ENCODE data around the gene IL12B. TPM values are rescaled to one million over a fixed set of nuclear protein-coding genes. Genes with fewer than 3 reads are reported as not detected.
"Not testable (repeated sequence)": the region's sequence is repeated elsewhere in the genome, so short reads cannot be mapped to it uniquely, and the experiment has no call there.

Gene IL12B
- total and polyA plus RNA-seq, 4 donors = 0.08 to 0.11 TPM; not detected in 2

DNA sequence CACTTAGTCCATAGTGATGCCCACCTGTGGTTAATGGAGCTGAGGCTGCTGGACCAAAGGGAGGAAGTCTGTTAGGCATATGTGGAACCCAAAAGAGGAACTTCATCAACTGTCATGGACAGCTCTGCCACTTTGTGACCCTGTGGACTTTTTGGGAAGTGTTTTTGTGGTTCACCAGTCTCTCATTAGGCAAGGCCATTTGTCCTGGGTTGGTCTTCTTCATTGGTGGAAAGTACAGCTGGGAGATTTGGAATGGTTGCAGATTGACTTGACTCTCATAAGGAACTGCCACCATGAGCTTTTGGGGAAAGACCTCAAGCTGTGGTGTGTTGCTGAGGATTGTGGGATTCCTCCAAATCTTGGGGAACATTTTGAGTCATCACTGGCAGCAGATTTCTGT is 31.9 kb upstream of the IL12B start:
- Histone ChIP-seq H3K27ac (ENCODE audit: low read depth in 1 of 2, low read length in 1 of 2) (no peak overlapping the region), H3K9ac (ENCODE audit: insufficient read depth in 1 of 2, low read length in 2 of 2) (no peak overlapping the region), H3K27me3 (ENCODE audit: control insufficient read depth in 3 of 3, insufficient read depth in 3 of 3, low read length in 2 of 3) (no peaks in the 10 kb centered on the region), H3K4me1 (ENCODE audit: control insufficient read depth in 5 of 5, insufficient read depth in 5 of 5, low read length in 5 of 5) (no peaks in the 10 kb centered on the region), H3K4me3 (no peak overlapping the region), H3K9me3 (ENCODE audit: control insufficient read depth in 4 of 4, insufficient read depth in 3 of 4, low read length in 3 of 4) (no peaks in the 10 kb centered on the region), H3K36me3 (ENCODE audit: control insufficient read depth in 4 of 4, insufficient read depth in 4 of 4, low read length in 4 of 4) (no peaks in the 10 kb centered on the region)
- TF ChIP-seq, protein P1, sequence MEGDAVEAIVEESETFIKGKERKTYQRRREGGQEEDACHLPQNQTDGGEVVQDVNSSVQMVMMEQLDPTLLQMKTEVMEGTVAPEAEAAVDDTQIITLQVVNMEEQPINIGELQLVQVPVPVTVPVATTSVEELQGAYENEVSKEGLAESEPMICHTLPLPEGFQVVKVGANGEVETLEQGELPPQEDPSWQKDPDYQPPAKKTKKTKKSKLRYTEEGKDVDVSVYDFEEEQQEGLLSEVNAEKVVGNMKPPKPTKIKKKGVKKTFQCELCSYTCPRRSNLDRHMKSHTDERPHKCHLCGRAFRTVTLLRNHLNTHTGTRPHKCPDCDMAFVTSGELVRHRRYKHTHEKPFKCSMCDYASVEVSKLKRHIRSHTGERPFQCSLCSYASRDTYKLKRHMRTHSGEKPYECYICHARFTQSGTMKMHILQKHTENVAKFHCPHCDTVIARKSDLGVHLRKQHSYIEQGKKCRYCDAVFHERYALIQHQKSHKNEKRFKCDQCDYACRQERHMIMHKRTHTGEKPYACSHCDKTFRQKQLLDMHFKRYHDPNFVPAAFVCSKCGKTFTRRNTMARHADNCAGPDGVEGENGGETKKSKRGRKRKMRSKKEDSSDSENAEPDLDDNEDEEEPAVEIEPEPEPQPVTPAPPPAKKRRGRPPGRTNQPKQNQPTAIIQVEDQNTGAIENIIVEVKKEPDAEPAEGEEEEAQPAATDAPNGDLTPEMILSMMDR (IDR thresholded peaks at IDR 0.05; ENCODE audit: control extremely low read depth, extremely low read depth) = no peak
- ATAC-seq (ENCODE audit: insufficient read depth, low FRiP score) (peak; percentile 41), DNase-seq (no peak)

DNA sequence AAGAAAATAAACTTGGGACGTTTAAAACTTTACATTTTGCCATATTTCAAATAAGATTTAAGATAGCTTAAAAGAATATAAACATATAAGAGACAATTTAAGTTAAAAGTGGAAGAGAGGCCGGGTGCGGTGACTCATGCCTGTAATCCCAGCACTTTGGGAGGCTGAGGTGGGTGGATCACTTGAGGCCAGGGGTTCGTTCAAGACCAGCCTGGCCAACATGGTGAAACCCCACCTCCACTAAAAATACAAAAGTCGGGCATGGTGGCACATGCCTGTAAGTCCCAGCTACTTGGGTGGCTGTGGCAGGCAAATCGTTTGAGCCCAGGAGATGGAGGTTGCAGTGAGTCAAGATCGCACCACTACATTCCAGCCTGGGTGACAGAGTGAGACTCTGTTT is 29.6 kb upstream of the IL12B start:
- H3K9ac ChIP-seq (ENCODE audit: insufficient read depth in 1 of 2, low read length in 2 of 2); H3K36me3 ChIP-seq (ENCODE audit: control insufficient read depth in 4 of 4, insufficient read depth in 4 of 4, low read length in 4 of 4); ATAC-seq (ENCODE audit: insufficient read depth, low FRiP score); H3K4me1 ChIP-seq (ENCODE audit: control insufficient read depth in 5 of 5, insufficient read depth in 5 of 5, low read length in 5 of 5); H3K9me3 ChIP-seq (ENCODE audit: control insufficient read depth in 4 of 4, insufficient read depth in 3 of 4, low read length in 3 of 4); DNase-seq; H3K27me3 ChIP-seq (ENCODE audit: control insufficient read depth in 3 of 3, insufficient read depth in 3 of 3, low read length in 2 of 3); H3K27ac ChIP-seq (ENCODE audit: low read depth in 1 of 2, low read length in 1 of 2); H3K4me3 ChIP-seq: not testable (repeated sequence)
- whole genome bisulfite sequencing, 2 donors = 67 to 73% methylated on average over 7 of the region's 7 CpGs

GRCh38 chr5:159359408-159359807 is 29.1 kb upstream of the IL12B start:
- 56 to 76% methylated on average over 2 of the region's 2 CpGs for WGBS, 2 donors
- H3K27me3 ChIP-seq (ENCODE audit: control insufficient read depth in 3 of 3, insufficient read depth in 3 of 3, low read length in 2 of 3) = no peaks in the 10 kb centered on the region
- H3K9me3 ChIP-seq (ENCODE audit: control insufficient read depth in 4 of 4, insufficient read depth in 3 of 4, low read length in 3 of 4) = no peaks in the 10 kb centered on the region
- H3K9ac ChIP-seq (ENCODE audit: insufficient read depth in 1 of 2, low read length in 2 of 2) = no peak overlapping the region
- no peak for DNase-seq
- no peak overlapping the region for H3K27ac ChIP-seq (ENCODE audit: low read depth in 1 of 2, low read length in 1 of 2)
- TF ChIP-seq, protein P1 (IDR thresholded peaks at IDR 0.05; ENCODE audit: control extremely low read depth, extremely low read depth) = no peak
- no peak overlapping the region for H3K4me3 ChIP-seq
- H3K4me1 ChIP-seq (ENCODE audit: control insufficient read depth in 5 of 5, insufficient read depth in 5 of 5, low read length in 5 of 5) = no peaks in the 10 kb centered on the region
- no peaks in the 10 kb centered on the region for H3K36me3 ChIP-seq (ENCODE audit: control insufficient read depth in 4 of 4, insufficient read depth in 4 of 4, low read length in 4 of 4)
- ATAC-seq (ENCODE audit: insufficient read depth, low FRiP score) = no peak

DNA sequence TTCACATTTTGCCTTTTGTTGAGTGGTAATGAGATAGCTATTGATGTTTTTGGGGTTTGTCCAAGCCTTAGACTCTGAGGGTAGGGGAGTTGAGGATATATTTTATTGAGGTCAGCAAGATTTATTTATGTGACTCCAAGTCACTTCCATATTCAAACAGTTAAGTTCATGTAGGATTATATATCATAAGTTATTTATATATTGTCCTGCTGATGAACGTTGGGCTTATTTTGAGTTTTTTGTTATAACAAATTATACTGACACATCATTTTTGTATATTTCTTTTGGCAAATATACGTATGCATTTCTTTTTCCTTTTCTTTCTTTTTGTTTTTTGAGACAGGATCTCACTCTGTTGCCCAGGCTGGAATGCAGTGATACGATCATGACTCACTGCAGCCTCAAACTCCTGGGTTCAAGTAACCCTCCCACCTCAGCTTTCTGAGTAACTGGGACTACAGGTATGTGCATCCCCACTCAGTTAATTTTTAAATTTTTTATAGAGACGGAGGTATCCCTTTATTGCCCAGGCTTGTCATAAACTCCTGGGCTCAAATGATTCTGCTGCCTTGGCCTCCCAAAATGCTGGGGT is 23.5 kb upstream of the IL12B start:
- Histone ChIP-seq H3K36me3 (ENCODE audit: control insufficient read depth in 4 of 4, insufficient read depth in 4 of 4, low read length in 4 of 4) (no peaks in the 10 kb centered on the region), H3K9ac (ENCODE audit: insufficient read depth in 1 of 2, low read length in 2 of 2) (no peak overlapping the region), H3K4me1 (ENCODE audit: control insufficient read depth in 5 of 5, insufficient read depth in 5 of 5, low read length in 5 of 5) (no peaks in the 10 kb centered on the region), H3K4me3 (no peak overlapping the region), H3K27me3 (ENCODE audit: control insufficient read depth in 3 of 3, insufficient read depth in 3 of 3, low read length in 2 of 3) (no peaks in the 10 kb centered on the region), H3K27ac (ENCODE audit: low read depth in 1 of 2, low read length in 1 of 2) (no peak overlapping the region), H3K9me3 (ENCODE audit: control insufficient read depth in 4 of 4, insufficient read depth in 3 of 4, low read length in 3 of 4) (no peaks in the 10 kb centered on the region)
- no peak for DNase-seq
- TF ChIP-seq, protein P1 (IDR thresholded peaks at IDR 0.05; ENCODE audit: control extremely low read depth, extremely low read depth) = no peak
- 79 to 84% methylated on average over 4 of the region's 4 CpGs for WGBS, 2 donors
- ATAC-seq (ENCODE audit: insufficient read depth, low FRiP score) = no peak

GRCh38 chr5:159350644-159351043 is 20.4 kb upstream of the IL12B start:
- not testable (repeated sequence) for H3K4me1 ChIP-seq (ENCODE audit: control insufficient read depth in 5 of 5, insufficient read depth in 5 of 5, low read length in 5 of 5); H3K4me3 ChIP-seq; ATAC-seq (ENCODE audit: insufficient read depth, low FRiP score); H3K36me3 ChIP-seq (ENCODE audit: control insufficient read depth in 4 of 4, insufficient read depth in 4 of 4, low read length in 4 of 4); H3K9ac ChIP-seq (ENCODE audit: insufficient read depth in 1 of 2, low read length in 2 of 2); H3K9me3 ChIP-seq (ENCODE audit: control insufficient read depth in 4 of 4, insufficient read depth in 3 of 4, low read length in 3 of 4); H3K27me3 ChIP-seq (ENCODE audit: control insufficient read depth in 3 of 3, insufficient read depth in 3 of 3, low read length in 2 of 3); H3K27ac ChIP-seq (ENCODE audit: low read depth in 1 of 2, low read length in 1 of 2); DNase-seq

GRCh38 chr5:159350216-159350615 is 19.9 kb upstream of the IL12B start:
- 34 to 72% methylated on average over 2 of the region's 2 CpGs for WGBS, 2 donors

More at GRCh38 chr5:159350216-159350615, 19.9 kb upstream of the IL12B start:
- not testable (repeated sequence) for H3K27me3 ChIP-seq (ENCODE audit: control insufficient read depth in 3 of 3, insufficient read depth in 3 of 3, low read length in 2 of 3); H3K9ac ChIP-seq (ENCODE audit: insufficient read depth in 1 of 2, low read length in 2 of 2); H3K27ac ChIP-seq (ENCODE audit: low read depth in 1 of 2, low read length in 1 of 2); H3K4me1 ChIP-seq (ENCODE audit: control insufficient read depth in 5 of 5, insufficient read depth in 5 of 5, low read length in 5 of 5); DNase-seq; H3K36me3 ChIP-seq (ENCODE audit: control insufficient read depth in 4 of 4, insufficient read depth in 4 of 4, low read length in 4 of 4); ATAC-seq (ENCODE audit: insufficient read depth, low FRiP score); H3K9me3 ChIP-seq (ENCODE audit: control insufficient read depth in 4 of 4, insufficient read depth in 3 of 4, low read length in 3 of 4); H3K4me3 ChIP-seq

Measured in lung (tissue), 12 donors.